ENCODE results near the gene GPD1. TPM values are rescaled to one million over a fixed set of nuclear protein-coding genes. Genes with fewer than 3 reads are reported as not detected.

GPD1 gene
- total RNA-seq, 4 donors from 2014 or later = 0.17 to 2.5 (median 0.60) TPM

GRCh38 chr12:50090391-50090790 lies 13.4 kb upstream of the GPD1 start:
- intact Hi-C loops (cut with DNase I) = no loop called here
- H3K27ac ChIP-seq (replicated peaks in 1 of 4) = no peak overlapping the region
- H3K4me3 ChIP-seq = no peak overlapping the region
- no peaks in the 10 kb centered on the region for H3K27me3 ChIP-seq
- DNase-seq (ENCODE audit: extremely low spot score) = no peak
- TF ChIP-seq EP300 (IDR thresholded peaks at IDR 0.05) (no peak), POLR2AphosphoS5 (IDR thresholded peaks at IDR 0.05) (no peak), POLR2A (IDR thresholded peaks at IDR 0.05; ENCODE audit: low read depth) (no peak)
- TF ChIP-seq, protein P1, sequence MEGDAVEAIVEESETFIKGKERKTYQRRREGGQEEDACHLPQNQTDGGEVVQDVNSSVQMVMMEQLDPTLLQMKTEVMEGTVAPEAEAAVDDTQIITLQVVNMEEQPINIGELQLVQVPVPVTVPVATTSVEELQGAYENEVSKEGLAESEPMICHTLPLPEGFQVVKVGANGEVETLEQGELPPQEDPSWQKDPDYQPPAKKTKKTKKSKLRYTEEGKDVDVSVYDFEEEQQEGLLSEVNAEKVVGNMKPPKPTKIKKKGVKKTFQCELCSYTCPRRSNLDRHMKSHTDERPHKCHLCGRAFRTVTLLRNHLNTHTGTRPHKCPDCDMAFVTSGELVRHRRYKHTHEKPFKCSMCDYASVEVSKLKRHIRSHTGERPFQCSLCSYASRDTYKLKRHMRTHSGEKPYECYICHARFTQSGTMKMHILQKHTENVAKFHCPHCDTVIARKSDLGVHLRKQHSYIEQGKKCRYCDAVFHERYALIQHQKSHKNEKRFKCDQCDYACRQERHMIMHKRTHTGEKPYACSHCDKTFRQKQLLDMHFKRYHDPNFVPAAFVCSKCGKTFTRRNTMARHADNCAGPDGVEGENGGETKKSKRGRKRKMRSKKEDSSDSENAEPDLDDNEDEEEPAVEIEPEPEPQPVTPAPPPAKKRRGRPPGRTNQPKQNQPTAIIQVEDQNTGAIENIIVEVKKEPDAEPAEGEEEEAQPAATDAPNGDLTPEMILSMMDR (IDR thresholded peaks at IDR 0.05) = no peak
- no peaks in the 10 kb centered on the region for H3K9me3 ChIP-seq
- WGBS = 84% methylated on average over 5 of the region's 5 CpGs
- peaks cover 9 to 26% (median 17%) of the 10 kb centered on the region in 4 donors for H3K4me1 ChIP-seq
- H3K36me3 ChIP-seq = peaks cover 74 to 94% (median 83%) of the 10 kb centered on the region in 4 donors

DNA sequence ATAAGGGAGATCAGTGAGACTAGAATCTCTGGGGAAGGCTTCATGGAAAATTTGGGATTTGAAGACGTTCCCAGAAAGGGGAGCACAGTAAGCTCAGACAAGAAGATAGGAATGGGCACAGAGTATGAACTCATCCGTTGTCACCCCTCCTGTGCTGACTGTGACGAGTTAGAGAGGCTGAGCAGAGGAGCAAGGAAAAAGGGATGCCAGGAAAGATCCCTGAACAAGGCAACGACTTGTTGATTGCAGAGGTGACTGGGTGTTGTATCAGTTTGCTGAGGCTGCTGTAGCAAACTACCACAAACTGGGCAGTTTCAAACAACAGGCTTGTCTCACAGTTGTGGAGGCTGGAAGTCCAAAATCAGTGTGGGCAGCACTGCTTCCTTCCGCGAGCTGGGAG lies 5.9 kb upstream of the GPD1 start:
- peaks cover 0 to 4% (median under 1%) of the 10 kb centered on the region in 4 donors for H3K4me1 ChIP-seq
- TF ChIP-seq POLR2AphosphoS5 (IDR thresholded peaks at IDR 0.05) = no peak
- TF ChIP-seq EP300 (IDR thresholded peaks at IDR 0.05) = no peak
- no peak for TF ChIP-seq POLR2A (IDR thresholded peaks at IDR 0.05; ENCODE audit: low read depth)
- TF ChIP-seq, protein P1 (IDR thresholded peaks at IDR 0.05) = no peak
- DNase-seq (ENCODE audit: extremely low spot score) = no peak
- no peaks in the 10 kb centered on the region for H3K27me3 ChIP-seq
- H3K4me3 ChIP-seq = no peak overlapping the region
- intact Hi-C loops (cut with DNase I) = no loop called here
- no peak overlapping the region for H3K27ac ChIP-seq (replicated peaks in 1 of 4)
- H3K9me3 ChIP-seq = no peaks in the 10 kb centered on the region
- WGBS = 86% methylated on average over 6 of the region's 6 CpGs
- H3K36me3 ChIP-seq = peaks cover 65 to 87% (median 78%) of the 10 kb centered on the region in 4 donors

DNA sequence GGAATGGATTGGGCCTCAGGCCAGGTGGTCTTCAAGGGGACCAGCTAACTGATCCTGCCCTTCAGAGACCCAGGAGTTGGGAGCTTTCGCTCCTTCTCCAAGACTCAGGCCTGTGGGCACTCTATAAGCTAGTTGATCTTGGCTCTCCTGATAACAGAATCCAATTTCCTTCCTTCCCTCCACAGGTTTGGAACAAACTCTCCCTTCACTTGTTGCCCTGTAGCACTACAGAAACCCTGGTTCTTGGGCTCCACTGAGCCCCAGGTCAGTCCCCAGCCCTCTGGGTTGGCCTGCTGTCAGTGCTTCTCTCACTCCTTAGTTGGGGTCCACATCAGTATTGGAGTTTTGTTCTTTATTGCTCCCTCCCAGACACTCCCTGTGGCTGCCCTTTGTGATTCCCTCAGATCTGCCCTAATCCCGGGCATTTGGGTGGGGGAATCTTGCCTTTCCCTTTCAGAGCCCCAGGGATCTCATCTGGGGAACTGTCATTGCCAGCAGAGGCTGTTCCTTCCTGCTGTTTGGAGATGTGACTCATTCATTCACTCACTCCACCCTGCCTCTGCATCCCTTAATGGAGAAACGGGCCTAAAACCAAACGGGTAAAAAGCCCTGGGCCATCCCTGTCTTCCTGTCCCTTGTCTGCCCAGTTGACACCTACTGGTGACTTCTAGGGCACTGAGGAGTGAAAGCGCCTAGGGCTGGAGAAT lies 4.4 kb upstream of the GPD1 start:
- Histone ChIP-seq H3K27ac (replicated peaks in 1 of 4) (peak overlapping the region in 2 of 4 donors; percentile 38 to 39), H3K9me3 (no peaks in the 10 kb centered on the region), H3K36me3 (peaks cover 50 to 72% (median 63%) of the 10 kb centered on the region in 4 donors), H3K27me3 (no peaks in the 10 kb centered on the region), H3K4me3 (no peak overlapping the region), H3K4me1 (peaks cover 13 to 17% (median 15%) of the 10 kb centered on the region in 4 donors)
- no peak for DNase-seq (ENCODE audit: extremely low spot score)
- TF ChIP-seq, protein P1 (IDR thresholded peaks at IDR 0.05) = no peak
- TF ChIP-seq POLR2A (IDR thresholded peaks at IDR 0.05; ENCODE audit: low read depth) (no peak), EP300 (IDR thresholded peaks at IDR 0.05) (no peak), POLR2AphosphoS5 (IDR thresholded peaks at IDR 0.05) (no peak)
- 61% methylated on average over 5 of the region's 5 CpGs for WGBS
- intact Hi-C loops (cut with DNase I) = no loop called here

DNA sequence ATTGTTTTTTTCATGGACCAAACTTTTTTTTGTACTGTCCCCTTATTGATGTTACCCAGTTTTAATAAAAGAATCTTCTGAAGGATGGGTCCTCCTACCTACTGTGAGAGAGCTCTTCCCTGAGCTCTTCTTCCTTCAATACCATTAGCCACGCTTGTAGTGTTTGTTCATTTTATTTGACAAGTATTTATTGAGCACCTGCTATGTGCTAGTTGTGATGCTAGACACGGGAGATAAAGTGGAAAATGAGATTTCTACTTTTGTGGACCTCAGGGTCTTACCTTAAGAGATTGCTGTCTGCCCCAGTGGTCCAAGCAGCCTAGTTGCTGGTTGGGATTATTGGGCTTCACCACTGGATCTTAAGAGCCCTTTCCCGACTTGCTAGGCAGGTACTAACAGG lies 3.2 kb upstream of the GPD1 start:
- Histone ChIP-seq H3K27ac (replicated peaks in 1 of 4) (no peak overlapping the region), H3K4me1 (peaks cover 21 to 27% (median 23%) of the 10 kb centered on the region in 4 donors), H3K36me3 (peaks cover 41 to 61% (median 52%) of the 10 kb centered on the region in 4 donors), H3K9me3 (no peaks in the 10 kb centered on the region), H3K4me3 (no peak overlapping the region), H3K27me3 (no peaks in the 10 kb centered on the region)
- WGBS = 79% methylated on average over 3 of the region's 3 CpGs
- TF ChIP-seq POLR2A (IDR thresholded peaks at IDR 0.05; ENCODE audit: low read depth) (no peak), POLR2AphosphoS5 (IDR thresholded peaks at IDR 0.05) (no peak), EP300 (IDR thresholded peaks at IDR 0.05) (no peak)
- TF ChIP-seq, protein P1 (IDR thresholded peaks at IDR 0.05) = no peak
- intact Hi-C loops (cut with DNase I) = no loop called here
- no peak for DNase-seq (ENCODE audit: extremely low spot score)
